ENCODE results near the gene ANXA4.
"Not testable (repeated sequence)": the region's sequence is repeated elsewhere in the genome, so short reads cannot be mapped to it uniquely, and the experiment has no call there.

The ANXA4 gene

GRCh38 chr2:69811591-69811990, 69.7 kb downstream of the ANXA4 start:
- DNase-seq = no peak

GRCh38 chr2:69815717-69816116, 73.8 kb downstream of the ANXA4 start:
- DNase-seq = no peak

GRCh38 chr2:69816923-69817542, 75.1 kb downstream of the ANXA4 start:
- no peak for DNase-seq

- DNase-seq = no peak
Observed at GRCh38 chr2:69817729-69818501, 76.0 kb downstream of the ANXA4 start.

- DNase-seq = no peak
Observed at GRCh38 chr2:69827796-69828540, 86.0 kb downstream of the ANXA4 start.

GRCh38 chr2:69828938-69829255, 87.0 kb downstream of the ANXA4 start:
- DNase-seq = no peak

- DNase-seq = peak; percentile 49
Observed at GRCh38 chr2:69829256-69830044, 87.5 kb downstream of the ANXA4 start, which contains the start of gene GMCL1. GMCL1 (plus strand) TSS chr2:69829660; CDS start chr2:69829893, 233 bp downstream.

GRCh38 chr2:69830045-69830905, 88.3 kb downstream of the ANXA4 start:
- DNase-seq = no peak

GRCh38 chr2:69830906-69831241, 88.9 kb downstream of the ANXA4 start:
- not testable (repeated sequence) for DNase-seq

GRCh38 chr2:69831354-69831905, 89.5 kb downstream of the ANXA4 start:
- DNase-seq = no peak

GRCh38 chr2:69833752-69834151, 91.8 kb downstream of the ANXA4 start:
- no peak for DNase-seq

GRCh38 chr2:69835666-69836065, 93.7 kb downstream of the ANXA4 start:
- DNase-seq = no peak

GRCh38 chr2:69836316-69836715, 94.4 kb downstream of the ANXA4 start:
- DNase-seq = no peak

- no peak for DNase-seq
Observed at GRCh38 chr2:69837533-69837932, 95.6 kb downstream of the ANXA4 start.

GRCh38 chr2:69843993-69844392, 102.1 kb downstream of the ANXA4 start:
- no peak for DNase-seq

- no peak for DNase-seq
Observed at GRCh38 chr2:69844560-69844959, 102.6 kb downstream of the ANXA4 start.

- DNase-seq = no peak
Observed at GRCh38 chr2:69846182-69847067, 104.5 kb downstream of the ANXA4 start.

GRCh38 chr2:69847068-69847828, 105.3 kb downstream of the ANXA4 start:
- DNase-seq = no peak

- no peak for DNase-seq
Observed at GRCh38 chr2:69848186-69848790, 106.4 kb downstream of the ANXA4 start.

- no peak for DNase-seq
Observed at GRCh38 chr2:69858261-69858660, 116.3 kb downstream of the ANXA4 start.

Data from 8988T (cell line).